GM18861 (cell line): ENCODE data around the gene UQCRQ.

ENCODE experiments used
- ATAC-seq: cut with Tn5 transposase; IDR thresholded peaks from one replicate; pipeline ENCODE4 v1.9.1; 2021; ENCODE audit not compliant: unreplicated experiment

Gene UQCRQ

GRCh38 chr5:132866342-132867045 is at the start of gene UQCRQ, which contains the start of gene GDF9:
Gene UQCRQ, plus strand, starts transcription at chr5:132866642. Its CDS starts 240 bp downstream, at chr5:132866882.
Gene GDF9, minus strand, starts transcription at chr5:132866469. Its CDS starts 1,936 bp downstream, at chr5:132864533.
- peak; percentile 99 for ATAC-seq

- no peak for ATAC-seq
Observed at GRCh38 chr5:132817011-132817410, 49.4 kb upstream of the UQCRQ start.

GRCh38 chr5:132819468-132819867 is 47.0 kb upstream of the UQCRQ start:
- no peak for ATAC-seq

GRCh38 chr5:132820162-132820754 is 46.2 kb upstream of the UQCRQ start:
- peak; percentile 71 for ATAC-seq

- ATAC-seq: no peak
Observed at GRCh38 chr5:132821350-132821749, 45.1 kb upstream of the UQCRQ start.

GRCh38 chr5:132821791-132822190 is 44.7 kb upstream of the UQCRQ start:
- ATAC-seq: no peak

- no peak for ATAC-seq
Observed at GRCh38 chr5:132822650-132823480, 43.6 kb upstream of the UQCRQ start.

GRCh38 chr5:132823481-132824050 is 42.9 kb upstream of the UQCRQ start:
- ATAC-seq: no peak

- no peak for ATAC-seq
Observed at GRCh38 chr5:132824426-132824825, 42.0 kb upstream of the UQCRQ start.

GRCh38 chr5:132825033-132825833 is 41.2 kb upstream of the UQCRQ start:
- no peak for ATAC-seq

GRCh38 chr5:132825834-132826391 is 40.5 kb upstream of the UQCRQ start:
- no peak for ATAC-seq

GRCh38 chr5:132826424-132827082 is 39.9 kb upstream of the UQCRQ start:
- ATAC-seq: no peak

- ATAC-seq: no peak
Observed at GRCh38 chr5:132827943-132828673, 38.3 kb upstream of the UQCRQ start.

- ATAC-seq: no peak
Observed at GRCh38 chr5:132828846-132829494, 37.5 kb upstream of the UQCRQ start.

GRCh38 chr5:132829742-132830435 is 36.6 kb upstream of the UQCRQ start:
- ATAC-seq: peak; percentile 64

GRCh38 chr5:132830436-132831094 is 35.9 kb upstream of the UQCRQ start, which contains the start of gene SHROOM1:
Gene SHROOM1, minus strand, starts transcription at chr5:132830647. Its CDS starts 4,507 bp downstream, at chr5:132826140.
- ATAC-seq: peak; percentile 62
